DND-41 (cell line): Measurements from ENCODE around the gene AKTIP.

Experiments
- EZH2 ChIP-seq: IDR thresholded peaks from 3 replicates; pipeline ENCODE4 v1.6.1; 2012; ENCODE audit warnings: borderline replicate concordance, low read depth, mild to moderate bottlenecking, moderate library complexity, low read length, inconsistent platforms; ENCODE audit not compliant: severe bottlenecking
- TF ChIP-seq, protein P1 (sequence below): IDR thresholded peaks from 2 replicates; pipeline ENCODE4 v1.5.1; 2012; ENCODE audit warnings: borderline replicate concordance, low read length, moderate library complexity, mild to moderate bottlenecking; ENCODE audit not compliant: poor library complexity, severe bottlenecking; ENCODE audit errors: extremely low read depth

DNA sequence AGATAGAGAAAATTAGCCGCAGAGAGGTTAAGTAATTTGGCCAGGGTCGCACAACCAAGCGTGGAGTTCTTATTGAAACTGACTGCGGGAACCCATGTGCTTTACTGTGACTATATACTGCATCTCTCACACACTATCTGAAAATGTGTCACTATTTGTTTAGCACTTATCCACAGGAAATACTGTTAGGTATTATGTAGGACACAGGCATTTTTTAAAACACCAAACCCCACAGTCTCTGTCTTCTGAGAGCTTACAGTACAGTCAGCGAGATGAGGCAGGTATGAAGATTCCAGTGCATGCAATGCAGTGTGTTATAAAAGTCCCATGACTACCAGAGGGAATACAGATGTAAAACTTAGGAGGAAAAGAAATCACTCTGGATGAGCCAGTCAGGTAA is 57.5 kb downstream of the AKTIP start:
- TF ChIP-seq, protein P1, sequence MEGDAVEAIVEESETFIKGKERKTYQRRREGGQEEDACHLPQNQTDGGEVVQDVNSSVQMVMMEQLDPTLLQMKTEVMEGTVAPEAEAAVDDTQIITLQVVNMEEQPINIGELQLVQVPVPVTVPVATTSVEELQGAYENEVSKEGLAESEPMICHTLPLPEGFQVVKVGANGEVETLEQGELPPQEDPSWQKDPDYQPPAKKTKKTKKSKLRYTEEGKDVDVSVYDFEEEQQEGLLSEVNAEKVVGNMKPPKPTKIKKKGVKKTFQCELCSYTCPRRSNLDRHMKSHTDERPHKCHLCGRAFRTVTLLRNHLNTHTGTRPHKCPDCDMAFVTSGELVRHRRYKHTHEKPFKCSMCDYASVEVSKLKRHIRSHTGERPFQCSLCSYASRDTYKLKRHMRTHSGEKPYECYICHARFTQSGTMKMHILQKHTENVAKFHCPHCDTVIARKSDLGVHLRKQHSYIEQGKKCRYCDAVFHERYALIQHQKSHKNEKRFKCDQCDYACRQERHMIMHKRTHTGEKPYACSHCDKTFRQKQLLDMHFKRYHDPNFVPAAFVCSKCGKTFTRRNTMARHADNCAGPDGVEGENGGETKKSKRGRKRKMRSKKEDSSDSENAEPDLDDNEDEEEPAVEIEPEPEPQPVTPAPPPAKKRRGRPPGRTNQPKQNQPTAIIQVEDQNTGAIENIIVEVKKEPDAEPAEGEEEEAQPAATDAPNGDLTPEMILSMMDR: no peak
- no peak for TF ChIP-seq EZH2
